Kasumi-1 (cell line): ENCODE measurements around the gene NFE2L1.

Experiments
- DNase-seq, 2 experiments: peaks; one replicate each; lab custom pipeline; 2025; lab: John Stamatoyannopoulos, UW

NFE2L1 gene

DNA sequence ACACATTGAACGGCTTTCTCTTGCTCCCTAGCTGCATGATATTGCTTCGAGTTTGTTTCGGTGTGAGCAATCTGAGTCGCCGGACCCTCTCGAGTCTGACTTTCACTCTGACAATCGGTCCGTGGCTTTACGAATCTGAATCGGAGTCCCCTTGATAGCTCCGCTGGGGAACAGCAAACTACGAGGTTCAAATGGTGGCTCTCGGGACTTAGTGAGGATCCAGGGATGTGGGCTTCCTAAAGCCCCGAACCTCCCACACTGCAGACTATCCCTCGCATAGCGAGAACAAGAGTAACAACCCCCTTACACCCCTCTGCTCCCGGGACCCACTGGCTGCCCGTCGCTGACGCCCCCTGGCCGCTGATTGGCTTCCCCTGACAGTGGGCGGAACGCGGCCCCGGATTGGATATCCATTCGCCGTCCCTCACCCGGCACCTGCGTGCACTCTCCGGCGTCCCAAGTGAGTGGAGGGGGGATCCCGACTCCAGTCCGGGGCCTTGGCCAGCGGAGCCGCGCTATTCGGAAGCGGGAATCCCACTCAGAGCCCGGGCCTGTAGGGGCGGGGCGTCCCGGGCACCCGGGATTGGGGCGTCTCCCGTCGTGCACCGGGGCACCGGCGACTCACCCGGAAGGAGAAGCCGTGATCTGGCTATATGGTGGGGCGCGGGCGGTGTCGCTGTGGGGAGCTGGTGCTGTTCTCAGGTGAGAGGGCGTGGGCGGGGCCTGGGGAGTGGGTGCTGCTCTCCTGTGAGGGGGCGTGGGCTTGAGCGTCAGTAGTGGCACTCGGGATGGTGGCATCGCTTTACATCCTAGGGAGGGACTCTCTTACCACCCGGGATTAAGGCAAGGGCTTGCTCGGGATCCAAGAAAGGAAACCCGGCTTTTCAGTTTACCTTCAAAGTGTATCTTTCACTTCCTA lies 59.2 kb downstream of the NFE2L1 start, which contains the start of gene SNX11:
TSS of gene SNX11 (plus strand) at position 630 of the 919 bp plus-strand sequence. CDS start 4,278 bp downstream, outside the sequence.
- peak; percentile 94 for DNase-seq

DNA sequence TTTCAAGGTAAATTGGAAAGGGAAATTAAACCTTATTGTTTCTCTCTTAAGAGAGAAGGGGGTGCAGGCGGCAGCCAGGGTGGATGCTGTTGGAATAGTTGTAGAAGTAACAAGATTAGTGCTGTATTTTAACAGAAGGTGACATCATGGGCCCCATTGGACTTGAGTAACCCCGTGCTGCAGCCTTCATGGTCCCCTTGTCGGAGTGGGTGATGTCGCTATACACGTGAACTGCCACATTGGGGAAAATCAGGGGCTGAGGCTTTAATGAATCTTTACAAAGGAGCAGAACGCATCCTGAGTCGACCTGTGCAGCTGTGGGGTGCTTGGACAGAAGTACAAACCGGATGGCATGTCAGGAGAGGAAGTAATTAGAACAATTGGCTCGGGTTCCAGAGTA lies 62.6 kb downstream of the NFE2L1 start:
- no peak for DNase-seq
